Memory B cell (primary cell): ENCODE results near the gene TCEA2.

Experiments
- ATAC-seq: fragments of 150-1000 bp; cut with Tn5 transposase; 2 replicates; pipeline ENCODE4 v1.10.0; 2021; ENCODE audit warnings: low read depth, mild to moderate bottlenecking, moderate library complexity
- DNase-seq, 2 donors: peaks; one replicate each; pipeline ENCODE4 v3.0.0; 2022; ENCODE audit warnings: low spot score in 2 of 2
- H3K27ac Mint-ChIP-seq: one replicate; pipeline ENCODE4 v1.8.0; 2022; ENCODE audit warnings: mild to moderate bottlenecking, moderate library complexity, mixed read lengths
- H3K27me3 Mint-ChIP-seq: one replicate; pipeline ENCODE4 v1.8.0; 2022; ENCODE audit warnings: mixed read lengths
- H3K36me3 Mint-ChIP-seq: one replicate; pipeline ENCODE4 v1.8.0; 2022; ENCODE audit warnings: mild to moderate bottlenecking, mixed read lengths
- H3K4me1 Mint-ChIP-seq: one replicate; pipeline ENCODE4 v1.8.0; 2022; ENCODE audit warnings: mixed read lengths
- H3K4me3 Mint-ChIP-seq: one replicate; pipeline ENCODE4 v1.8.0; 2022; ENCODE audit warnings: mild to moderate bottlenecking, moderate library complexity, mixed read lengths
- H3K9me3 Mint-ChIP-seq: one replicate; pipeline ENCODE4 v1.8.0; 2022; ENCODE audit warnings: mixed read lengths

Gene TCEA2

DNA sequence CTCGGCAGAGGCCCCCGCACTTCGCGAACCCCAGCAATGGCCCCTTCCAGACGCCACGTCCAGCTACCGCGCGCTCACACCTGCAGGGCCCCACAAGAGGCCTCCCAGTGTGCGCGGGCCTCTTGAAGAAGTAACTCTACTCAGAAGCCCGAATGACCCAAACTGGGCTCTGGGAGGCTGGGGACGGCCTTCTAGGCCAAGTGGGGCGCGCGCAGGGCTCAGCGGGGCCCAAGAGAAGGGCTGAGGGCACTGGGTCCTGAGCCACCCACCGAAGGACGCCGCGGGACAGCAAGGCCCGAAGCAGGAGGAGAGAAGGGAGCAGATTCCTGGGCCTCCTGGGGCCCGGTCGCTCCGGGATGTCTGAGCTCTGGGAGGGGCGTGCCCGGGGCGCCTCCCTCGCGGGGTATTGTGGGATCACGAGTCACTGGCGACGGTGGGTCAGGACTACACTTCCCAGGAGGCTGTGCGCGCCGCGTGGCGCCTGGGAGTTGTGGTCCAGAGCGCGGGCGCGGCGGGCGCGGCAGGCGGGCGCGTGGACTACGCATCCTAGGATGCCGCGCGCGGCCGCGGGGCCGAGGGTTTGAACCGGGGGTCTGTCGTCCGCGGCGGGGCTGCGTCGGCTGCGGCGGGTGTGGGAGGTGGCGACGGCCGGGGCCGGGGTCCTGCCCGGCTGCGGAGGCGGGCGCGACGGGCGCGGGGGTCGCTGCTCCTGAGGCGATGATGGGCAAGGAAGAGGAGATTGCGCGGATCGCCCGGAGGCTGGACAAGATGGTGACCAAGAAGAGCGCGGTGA lies at the start of gene TCEA2:
Gene TCEA2, plus strand, starts transcription at position 603 of the 793 bp plus-strand sequence. Its CDS starts 115 bp downstream, at position 718.
- no peaks in the 10 kb centered on the region for H3K9me3 Mint-ChIP-seq
- no peaks in the 10 kb centered on the region for H3K36me3 Mint-ChIP-seq
- peak within 1 kb of the TSS; percentile 90 for H3K4me3 Mint-ChIP-seq
- H3K4me1 Mint-ChIP-seq, result peaks cover 43% of the 10 kb centered on the region
- peak within 1 kb of the TSS; percentile 86 for H3K27ac Mint-ChIP-seq
- ATAC-seq (peak; percentile 85), DNase-seq (peak; percentile 89 to 90)
- H3K27me3 Mint-ChIP-seq, result no peaks in the 10 kb centered on the region

DNA sequence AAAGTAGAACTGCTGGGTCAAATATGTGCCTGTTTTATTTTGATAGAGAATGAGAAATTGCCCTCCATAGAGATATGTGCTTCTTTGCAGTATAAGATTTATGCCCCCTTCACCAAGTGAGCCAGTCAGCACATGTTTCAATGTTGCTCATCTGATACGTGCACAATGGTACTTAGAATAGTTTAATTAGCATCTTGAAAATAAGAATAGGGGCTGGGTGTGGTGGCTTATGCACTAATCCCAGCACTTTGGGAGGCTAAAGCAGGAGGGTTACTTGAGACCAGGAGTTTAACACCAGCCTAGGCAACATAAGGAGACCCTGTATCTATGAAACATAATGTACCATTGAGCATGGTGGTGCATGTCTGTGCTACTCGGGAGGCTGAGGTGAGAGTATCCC lies 47.4 kb upstream of the TCEA2 start:
- no peaks in the 10 kb centered on the region for H3K9me3 Mint-ChIP-seq
- no peak overlapping the region for H3K4me3 Mint-ChIP-seq
- H3K4me1 Mint-ChIP-seq, result no peaks in the 10 kb centered on the region
- H3K27me3 Mint-ChIP-seq, result no peaks in the 10 kb centered on the region
- ATAC-seq (no peak), DNase-seq (no peak)
- no peak overlapping the region for H3K27ac Mint-ChIP-seq
- peaks cover 35% of the 10 kb centered on the region for H3K36me3 Mint-ChIP-seq

DNA sequence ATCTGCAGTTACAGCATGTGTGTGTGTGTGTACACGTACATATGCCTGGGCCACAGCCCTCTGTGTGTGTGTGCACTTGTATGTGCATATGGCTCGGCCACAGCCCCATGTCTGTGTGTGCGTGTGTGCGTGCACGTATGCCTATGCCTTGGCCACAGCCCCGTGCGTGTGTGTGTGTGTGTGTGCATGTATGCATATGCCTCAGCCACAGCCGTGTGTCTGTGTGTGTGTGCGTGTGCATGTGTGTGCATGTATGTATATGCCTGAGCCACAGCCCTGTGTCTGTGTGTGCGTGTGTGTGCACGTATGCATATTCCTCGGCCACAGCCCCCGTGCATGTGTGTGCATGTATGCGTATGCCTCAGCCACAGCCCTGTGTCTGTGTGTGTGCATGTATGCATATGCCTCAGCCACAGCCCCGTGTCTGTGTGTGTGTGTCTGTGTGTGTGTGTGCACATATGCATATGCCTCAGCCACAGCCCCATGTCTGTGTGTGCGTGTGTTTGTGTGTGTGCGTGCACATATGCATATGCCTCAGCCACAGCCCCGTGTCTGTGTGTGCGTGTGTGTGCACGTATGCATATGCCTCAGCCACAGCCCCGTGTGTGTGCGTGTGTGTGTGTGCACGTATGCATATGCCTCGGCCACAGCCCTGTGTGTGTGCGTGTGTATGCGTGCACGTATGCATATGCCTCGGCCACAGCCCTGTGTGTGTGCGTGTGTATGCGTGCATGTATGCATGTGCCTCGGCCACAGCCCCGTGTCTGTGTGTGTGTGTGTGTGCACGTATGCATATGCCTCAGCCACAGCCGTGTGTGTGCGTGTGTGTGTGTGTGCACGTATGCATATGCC lies 41.6 kb upstream of the TCEA2 start:
- no peak for ATAC-seq
- Mint-ChIP-seq H3K4me3 (no peak overlapping the region), H3K36me3 (peaks cover 39% of the 10 kb centered on the region), H3K4me1 (no peaks in the 10 kb centered on the region), H3K27me3 (no peaks in the 10 kb centered on the region), H3K9me3 (no peaks in the 10 kb centered on the region), H3K27ac (no peak overlapping the region)
- no peak for DNase-seq

DNA sequence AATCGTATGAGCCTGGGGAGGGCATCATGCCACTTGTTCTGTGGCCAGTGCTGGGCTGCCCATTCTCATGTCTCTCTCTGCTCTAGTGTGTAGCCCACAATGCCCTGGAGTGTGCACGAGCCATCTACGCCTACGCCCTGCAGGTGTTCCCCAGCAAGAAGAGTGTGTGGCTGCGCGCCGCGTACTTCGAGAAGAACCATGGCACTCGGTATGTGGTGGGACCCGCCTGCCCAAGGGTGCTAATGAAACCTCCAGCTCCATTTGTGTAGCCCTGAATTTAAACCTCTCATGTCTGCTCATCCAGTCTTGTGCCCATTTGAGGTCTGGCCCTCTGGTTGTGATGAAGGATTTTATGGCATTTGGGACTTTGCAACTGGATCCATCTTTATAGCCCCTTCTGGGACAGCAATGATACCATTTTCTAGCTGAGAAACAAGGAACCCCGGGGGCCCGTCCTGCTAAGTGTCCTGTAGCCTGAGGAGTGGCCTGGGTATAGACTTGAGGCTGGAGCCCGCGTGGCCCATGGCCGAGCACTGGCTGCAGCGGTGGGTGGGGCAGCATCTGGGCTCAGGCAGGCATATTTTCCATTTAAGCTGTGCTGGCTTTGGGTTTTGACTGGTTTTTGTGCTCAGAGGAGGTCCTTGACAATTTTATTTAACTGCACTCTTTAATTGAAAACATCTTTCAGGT lies 40.2 kb upstream of the TCEA2 start:
- Mint-ChIP-seq H3K9me3 (no peaks in the 10 kb centered on the region), H3K36me3 (peaks cover 38% of the 10 kb centered on the region), H3K4me1 (no peaks in the 10 kb centered on the region), H3K4me3 (no peak overlapping the region), H3K27ac (no peak overlapping the region), H3K27me3 (no peaks in the 10 kb centered on the region)
- DNase-seq (no peak), ATAC-seq (no peak)

- no peaks in the 10 kb centered on the region for H3K27me3 Mint-ChIP-seq
- H3K27ac Mint-ChIP-seq, result no peak overlapping the region
Measured at GRCh38 chr20:64023361-64024140, 39.4 kb upstream of the TCEA2 start.

DNA sequence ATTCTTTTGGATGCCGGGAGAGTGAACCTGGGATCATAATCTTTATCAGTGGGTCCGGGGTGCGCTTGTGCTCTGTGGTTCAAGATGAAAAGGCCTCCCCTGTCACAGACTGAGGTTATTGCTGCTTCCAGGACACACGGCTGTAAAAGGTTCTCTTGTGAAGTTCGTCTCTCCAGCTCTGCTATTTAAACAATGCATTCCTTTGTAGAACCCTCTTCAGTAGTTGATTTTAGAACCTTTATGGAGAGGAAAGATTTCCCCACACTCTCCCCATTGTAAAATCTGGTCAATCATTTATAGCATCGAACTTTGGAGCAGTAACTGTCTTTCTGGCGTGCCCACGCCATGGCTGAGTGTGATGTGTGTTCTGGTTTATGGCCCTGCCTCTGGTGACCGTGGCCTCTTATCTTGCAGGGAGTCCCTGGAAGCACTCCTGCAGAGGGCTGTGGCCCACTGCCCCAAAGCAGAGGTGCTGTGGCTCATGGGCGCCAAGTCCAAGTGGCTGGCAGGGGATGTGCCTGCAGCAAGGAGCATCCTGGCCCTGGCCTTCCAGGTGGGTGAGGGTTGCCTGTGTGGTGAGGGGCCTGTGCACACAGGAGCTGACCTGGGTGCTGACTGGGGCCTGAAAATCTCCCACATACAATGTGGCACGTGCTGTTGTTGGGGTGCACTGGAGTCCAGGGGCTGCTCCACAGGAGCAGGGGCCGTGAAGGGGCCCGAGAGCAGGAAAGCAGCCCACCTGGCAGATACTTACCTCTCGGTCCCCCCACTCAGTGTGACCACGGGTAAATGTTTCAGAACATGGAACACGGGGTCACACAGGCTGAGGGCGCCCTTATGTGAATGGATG lies 38.6 kb upstream of the TCEA2 start:
- Mint-ChIP-seq H3K9me3 (no peaks in the 10 kb centered on the region), H3K27ac (no peak overlapping the region), H3K27me3 (no peaks in the 10 kb centered on the region), H3K4me3 (no peak overlapping the region), H3K4me1 (no peaks in the 10 kb centered on the region), H3K36me3 (peaks cover 33% of the 10 kb centered on the region)
- ATAC-seq, result no peak
- no peak for DNase-seq

More at GRCh38 chr20:64023361-64024140, 39.4 kb upstream of the TCEA2 start:
- no peaks in the 10 kb centered on the region for H3K9me3 Mint-ChIP-seq
- ATAC-seq (no peak), DNase-seq (no peak)
- no peaks in the 10 kb centered on the region for H3K4me1 Mint-ChIP-seq
- H3K36me3 Mint-ChIP-seq, result peaks cover 34% of the 10 kb centered on the region
- H3K4me3 Mint-ChIP-seq, result no peak overlapping the region

DNA sequence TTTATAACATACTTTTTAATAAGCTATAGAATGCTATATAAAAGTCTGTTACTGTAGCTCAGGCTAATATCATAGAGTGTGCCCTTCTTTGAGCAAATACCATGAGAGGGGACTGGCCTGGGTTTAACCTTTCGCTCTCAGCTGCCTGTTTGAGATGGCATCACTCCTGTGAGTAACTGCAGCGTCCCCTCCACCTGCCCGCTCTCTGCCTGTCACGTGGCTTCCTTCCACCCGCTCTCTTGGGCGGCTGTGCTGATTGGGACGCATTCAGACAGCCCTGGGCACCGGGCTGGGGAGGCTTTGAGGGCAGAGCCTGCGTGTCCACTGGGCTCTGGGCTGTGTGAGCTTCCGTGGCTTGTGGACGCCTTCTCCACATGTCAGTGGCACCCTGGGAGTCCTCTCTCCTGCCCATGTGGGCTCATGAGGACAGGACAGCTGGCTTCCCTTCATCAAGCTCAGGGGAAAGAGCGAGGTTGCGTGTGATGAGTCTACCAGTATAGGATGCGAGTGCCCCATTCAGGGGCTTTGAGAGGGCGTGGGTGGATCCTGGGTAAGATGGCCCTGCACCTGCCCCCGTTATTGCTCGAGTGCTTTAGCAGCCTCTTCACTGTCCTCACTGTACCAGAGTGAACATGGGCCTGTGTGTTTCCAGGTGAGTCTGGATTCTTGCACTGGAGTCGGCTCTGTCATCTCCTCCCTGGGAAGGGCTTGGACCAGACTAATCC lies 37.7 kb upstream of the TCEA2 start:
- Mint-ChIP-seq H3K4me3 (no peak overlapping the region), H3K27ac (no peak overlapping the region), H3K4me1 (no peaks in the 10 kb centered on the region), H3K36me3 (peaks cover 32% of the 10 kb centered on the region), H3K27me3 (no peaks in the 10 kb centered on the region), H3K9me3 (no peaks in the 10 kb centered on the region)
- ATAC-seq (no peak), DNase-seq (no peak)

GRCh38 chr20:64025826-64026412 lies 37.1 kb upstream of the TCEA2 start:
- Mint-ChIP-seq H3K9me3 (no peaks in the 10 kb centered on the region), H3K36me3 (peaks cover 36% of the 10 kb centered on the region), H3K4me1 (no peaks in the 10 kb centered on the region), H3K27ac (no peak overlapping the region), H3K4me3 (no peak overlapping the region), H3K27me3 (no peaks in the 10 kb centered on the region)
- ATAC-seq, result no peak
- DNase-seq, result no peak

- Mint-ChIP-seq H3K9me3 (no peaks in the 10 kb centered on the region), H3K27me3 (no peaks in the 10 kb centered on the region), H3K4me3 (no peak overlapping the region), H3K36me3 (peaks cover 35% of the 10 kb centered on the region), H3K27ac (no peak overlapping the region), H3K4me1 (no peaks in the 10 kb centered on the region)
- no peak for DNase-seq
- ATAC-seq, result no peak
Measured at GRCh38 chr20:64027981-64028685, 34.9 kb upstream of the TCEA2 start.

GRCh38 chr20:64029293-64030117 lies 33.5 kb upstream of the TCEA2 start:
- Mint-ChIP-seq H3K36me3 (peaks cover 27% of the 10 kb centered on the region), H3K4me1 (no peaks in the 10 kb centered on the region), H3K27ac (no peak overlapping the region), H3K27me3 (no peaks in the 10 kb centered on the region), H3K4me3 (no peak overlapping the region), H3K9me3 (no peaks in the 10 kb centered on the region)
- no peak for ATAC-seq
- no peak for DNase-seq
